AG04450 (cell line): ENCODE measurements around the gene CUL7. TPM values are rescaled to one million over a fixed set of nuclear protein-coding genes. Genes with fewer than 3 reads are reported as not detected.
A peak's percentile ranks its signal among the peaks of the same experiment; 100 is the strongest.

Experiments
- CTCF ChIA-PET: fragments of 300-600, 350-600 bp; formaldehyde crosslinking; extraction: SDS; loops from one replicate; lab custom pipeline; 2022; ENCODE audit warnings: antibody characterized with exemption, inconsistent platforms; lab: Charles Lee
- POLR2A ChIA-PET: fragments of 350-600 bp; formaldehyde crosslinking; extraction: SDS; loops from one replicate; lab custom pipeline; 2021; ENCODE audit warnings: antibody characterized with exemption, inconsistent platforms; lab: Yijun Ruan, JAX
- DNase-seq: peaks from one replicate; pipeline ENCODE4 v3.0.0-alpha.2; 2011; ENCODE audit warnings: low read depth, low spot score
- H3K27ac ChIP-seq: one replicate; pipeline ENCODE4 v1.5.1; 2012; ENCODE audit warnings: low read depth, low read length, control low read depth
- H3K27me3 ChIP-seq: one replicate; pipeline ENCODE4 v1.6.0; 2012; ENCODE audit warnings: low read length; ENCODE audit not compliant: control insufficient read depth, insufficient read depth
- H3K4me3 ChIP-seq: 2 replicates; pipeline ENCODE4 v1.5.1; 2011; ENCODE audit warnings: mild to moderate bottlenecking, low read depth, low read length, control low read depth
- H3K9me3 ChIP-seq: 2 replicates; pipeline ENCODE4 v1.5.1; 2012; ENCODE audit warnings: low read length; ENCODE audit not compliant: control insufficient read depth, insufficient read depth
- CTCF ChIP-seq: IDR thresholded peaks from 2 replicates; pipeline ENCODE4 v1.5.1; 2011; ENCODE audit warnings: low read depth, low read length, control low read depth, inconsistent platforms
- polyA plus RNA-seq: library from polyadenylated mRNA; depleted of rRNA; stranded (reverse); fragments of >200 nt; gene quantifications from 2 replicates; pipeline ENCODE4 v1.2.3, GENCODE V29; 2011

CUL7 gene
- polyA plus RNA-seq, 1 experiment, result 37.5 TPM

DNA sequence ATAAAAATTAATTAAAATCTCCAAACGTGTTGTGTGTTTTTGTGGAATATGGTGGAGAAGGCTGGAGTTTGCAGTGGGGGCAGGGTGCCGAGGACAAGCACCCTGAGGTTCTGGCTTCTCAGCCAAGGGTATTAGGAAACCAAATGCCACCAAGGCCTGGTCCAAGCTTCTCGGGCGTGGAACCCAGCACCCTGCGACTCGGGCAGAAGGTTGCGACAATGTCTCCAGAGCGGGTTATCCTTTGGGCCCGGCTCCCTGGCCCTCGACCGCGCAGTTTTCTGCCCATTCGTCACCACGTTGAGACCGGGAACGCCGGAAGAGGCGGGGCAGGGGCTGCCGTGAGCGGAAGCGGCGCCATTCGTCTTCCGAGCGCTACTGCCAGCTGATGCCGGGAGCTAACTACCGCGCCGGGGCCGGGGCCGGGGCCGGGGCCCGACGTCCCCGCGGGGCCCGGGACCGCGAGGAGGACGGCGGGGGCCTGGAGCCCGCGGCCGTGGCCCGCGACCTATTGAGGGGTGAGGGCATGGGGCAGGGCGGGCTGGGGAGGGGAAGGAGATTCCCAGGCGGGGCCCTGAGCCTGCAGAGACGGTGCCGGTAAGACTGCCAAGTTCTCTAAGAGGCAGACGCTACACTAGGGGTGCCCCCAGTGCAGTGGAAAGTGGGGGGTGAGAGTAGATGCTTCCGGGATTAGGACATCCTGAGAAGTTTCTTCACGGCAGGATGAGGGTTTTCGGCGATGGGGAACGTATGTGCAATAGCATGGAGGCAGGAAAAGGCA is 32.2 kb downstream of the CUL7 start, which contains the start of gene RRP36:
RRP36 (plus strand) TSS at position 354 of the 778 bp plus-strand sequence; CDS start at position 386, 32 bp downstream.
- DNase-seq, result no peak
- ChIA-PET CTCF (interaction anchor here (0.6 to 1.1 kb wide), 4 partner anchors 100 to 208 kb away, joined by 3 to 8 read pairs (median 4); partner anchors contain the start of gene DNPH1), POLR2A (interaction anchor here (0.6 to 2.9 kb wide), 9 partner anchors 11 to 460 kb away, joined by 3 to 12 read pairs (median 4); partner anchors contain the start of genes CNPY3, CUL7, CUL9 and KLC4)
- H3K27ac ChIP-seq, result peak within 1 kb of the TSS; percentile 85
- H3K4me3 ChIP-seq, result peak within 1 kb of the TSS; percentile 93
- no peaks in the 10 kb centered on the region; the same call in 1 of the 2 replicates for H3K9me3 ChIP-seq
- no peak for TF ChIP-seq CTCF
- no peaks in the 10 kb centered on the region for H3K27me3 ChIP-seq

DNA sequence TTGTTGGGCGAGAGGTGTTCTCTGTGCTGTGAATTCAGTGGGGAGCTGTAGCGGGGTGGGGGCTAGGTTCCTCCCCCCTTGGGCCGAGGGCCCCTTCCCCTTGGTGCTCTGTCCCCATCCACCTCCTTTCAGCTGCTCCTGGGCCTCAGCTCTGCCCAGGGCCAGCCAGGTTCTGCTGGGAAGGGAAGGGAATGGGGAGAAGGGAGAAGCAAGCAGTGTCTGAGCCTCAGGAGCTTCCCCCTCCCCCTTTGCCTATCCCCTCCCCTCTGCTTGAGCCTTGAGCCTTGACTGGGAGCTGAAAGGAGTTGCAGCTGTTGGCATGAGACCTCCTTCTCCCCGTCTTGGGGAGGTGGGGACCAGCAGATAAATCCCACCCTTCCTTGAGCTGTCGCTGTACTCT is 32.8 kb downstream of the CUL7 start:
- Histone ChIP-seq H3K27me3 (no peaks in the 10 kb centered on the region), H3K27ac (peak overlapping the region; percentile 85), H3K4me3 (no peak overlapping the region; the same call in 1 of the 2 replicates), H3K9me3 (no peaks in the 10 kb centered on the region; the same call in 1 of the 2 replicates)
- TF ChIP-seq CTCF, result no peak
- ChIA-PET POLR2A (interaction anchor here (0.6 to 2.9 kb wide), 8 partner anchors 12 to 162 kb away, joined by 3 to 12 read pairs (median 4); partner anchors contain the start of genes CUL7, CUL9, KLC4 and MRPL2), CTCF (interaction anchor here (0.6 to 1.1 kb wide), 4 partner anchors 100 to 208 kb away, joined by 3 to 8 read pairs (median 4); partner anchors contain the start of gene DNPH1)
- DNase-seq, result no peak

GRCh38 chr6:43020052-43020705 is 33.5 kb downstream of the CUL7 start:
- ChIA-PET POLR2A (interaction anchor here (0.6 to 2.9 kb wide), 5 partner anchors 13 to 75 kb away, joined by 3 to 12 read pairs (median 4); partner anchors contain the start of genes CUL7, PEX6 and PPP2R5D), CTCF (interaction anchor here (1.1 kb wide), 2 partner anchors 119 to 124 kb away, joined by 6 to 8 read pairs; no protein-coding TSS in a partner anchor)
- Histone ChIP-seq H3K27ac (peak overlapping the region; percentile 52), H3K27me3 (no peaks in the 10 kb centered on the region), H3K4me3 (no peak overlapping the region), H3K9me3 (no peaks in the 10 kb centered on the region; the same call in 1 of the 2 replicates)
- DNase-seq, result no peak
- no peak for TF ChIP-seq CTCF

DNA sequence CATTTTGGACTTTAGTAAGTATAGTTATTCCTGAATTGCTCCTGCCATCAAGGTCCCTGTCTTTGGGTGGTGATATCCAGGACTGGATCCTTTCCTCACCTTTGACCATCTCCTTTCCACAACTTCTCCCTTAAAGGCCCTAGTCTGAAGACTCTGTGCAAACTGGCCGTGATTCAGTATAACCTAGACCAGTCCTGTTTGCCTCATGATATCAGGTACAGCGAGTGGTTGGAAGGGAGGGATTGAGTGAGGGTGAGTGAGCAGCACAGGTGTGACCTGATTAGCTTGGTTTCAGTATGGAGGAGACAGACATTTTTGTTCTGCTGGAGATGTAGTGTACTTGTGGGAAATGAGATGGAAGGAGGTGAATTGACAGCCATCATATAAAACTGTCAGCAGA is 34.5 kb downstream of the CUL7 start:
- TF ChIP-seq CTCF, result no peak
- Histone ChIP-seq H3K27me3 (no peaks in the 10 kb centered on the region), H3K9me3 (no peaks in the 10 kb centered on the region; the same call in 1 of the 2 replicates), H3K27ac (no peak overlapping the region), H3K4me3 (no peak overlapping the region)
- ChIA-PET POLR2A (no interaction called here), CTCF (no interaction called here)
- no peak for DNase-seq
